Measurements from ENCODE around the gene CLCN3.

CLCN3 gene

GRCh38 chr4:169626331-169627282 is 6.2 kb downstream of the CLCN3 start:
- H3K36me3 Mint-ChIP-seq, result no peaks in the 10 kb centered on the region
- no peaks in the 10 kb centered on the region for H3K27me3 Mint-ChIP-seq
- H3K4me3 Mint-ChIP-seq, result no peak overlapping the region
- no peaks in the 10 kb centered on the region for H3K9me3 Mint-ChIP-seq (ENCODE audit: low read depth)
- H3K27ac Mint-ChIP-seq, result peak overlapping the region; percentile 88
- peaks cover 58% of the 10 kb centered on the region for H3K4me1 Mint-ChIP-seq (ENCODE audit: low read depth)

- Mint-ChIP-seq H3K9me3 (ENCODE audit: low read depth) (no peaks in the 10 kb centered on the region), H3K27me3 (no peaks in the 10 kb centered on the region), H3K27ac (peak overlapping the region; percentile 88), H3K4me1 (ENCODE audit: low read depth) (peaks cover 55% of the 10 kb centered on the region), H3K4me3 (no peak overlapping the region), H3K36me3 (peaks cover 2% of the 10 kb centered on the region)
Observed at GRCh38 chr4:169627307-169627706, 6.9 kb downstream of the CLCN3 start.

- H3K4me1 Mint-ChIP-seq (ENCODE audit: low read depth), result peaks cover 45% of the 10 kb centered on the region
- peaks cover 2% of the 10 kb centered on the region for H3K36me3 Mint-ChIP-seq
- no peak overlapping the region for H3K4me3 Mint-ChIP-seq
- H3K27me3 Mint-ChIP-seq, result no peaks in the 10 kb centered on the region
- H3K9me3 Mint-ChIP-seq (ENCODE audit: low read depth), result no peaks in the 10 kb centered on the region
- peak overlapping the region; percentile 58 for H3K27ac Mint-ChIP-seq
Observed at GRCh38 chr4:169628579-169628978, 8.2 kb downstream of the CLCN3 start.

GRCh38 chr4:169630069-169630468 is 9.7 kb downstream of the CLCN3 start:
- H3K4me1 Mint-ChIP-seq (ENCODE audit: low read depth), result peaks cover 45% of the 10 kb centered on the region
- peaks cover 2% of the 10 kb centered on the region for H3K36me3 Mint-ChIP-seq
- H3K27me3 Mint-ChIP-seq, result no peaks in the 10 kb centered on the region
- H3K27ac Mint-ChIP-seq, result no peak overlapping the region
- H3K9me3 Mint-ChIP-seq (ENCODE audit: low read depth), result no peaks in the 10 kb centered on the region
- H3K4me3 Mint-ChIP-seq, result no peak overlapping the region

- H3K36me3 Mint-ChIP-seq, result peaks cover 9% of the 10 kb centered on the region
- H3K27ac Mint-ChIP-seq, result no peak overlapping the region
- H3K4me3 Mint-ChIP-seq, result no peak overlapping the region
- H3K4me1 Mint-ChIP-seq (ENCODE audit: low read depth), result peaks cover 27% of the 10 kb centered on the region
- H3K27me3 Mint-ChIP-seq, result no peaks in the 10 kb centered on the region
- no peaks in the 10 kb centered on the region for H3K9me3 Mint-ChIP-seq (ENCODE audit: low read depth)
Observed at GRCh38 chr4:169632896-169633295, 12.5 kb downstream of the CLCN3 start.

- H3K27ac Mint-ChIP-seq, result no peak overlapping the region
- no peaks in the 10 kb centered on the region for H3K9me3 Mint-ChIP-seq (ENCODE audit: low read depth)
- peaks cover 13% of the 10 kb centered on the region for H3K36me3 Mint-ChIP-seq
- H3K27me3 Mint-ChIP-seq, result no peaks in the 10 kb centered on the region
- H3K4me1 Mint-ChIP-seq (ENCODE audit: low read depth), result peaks cover 20% of the 10 kb centered on the region
- H3K4me3 Mint-ChIP-seq, result no peak overlapping the region
Observed at GRCh38 chr4:169634975-169635374, 14.6 kb downstream of the CLCN3 start.

GRCh38 chr4:169640261-169640870 is 20.0 kb downstream of the CLCN3 start:
- H3K9me3 Mint-ChIP-seq (ENCODE audit: low read depth), result no peaks in the 10 kb centered on the region
- H3K27me3 Mint-ChIP-seq, result no peaks in the 10 kb centered on the region
- H3K36me3 Mint-ChIP-seq, result peaks cover 13% of the 10 kb centered on the region
- no peak overlapping the region for H3K27ac Mint-ChIP-seq
- H3K4me3 Mint-ChIP-seq, result no peak overlapping the region
- peaks cover 4% of the 10 kb centered on the region for H3K4me1 Mint-ChIP-seq (ENCODE audit: low read depth)

GRCh38 chr4:169644802-169645201 is 24.4 kb downstream of the CLCN3 start:
- Mint-ChIP-seq H3K27me3 (no peaks in the 10 kb centered on the region), H3K4me1 (ENCODE audit: low read depth) (peaks cover 5% of the 10 kb centered on the region), H3K27ac (no peak overlapping the region), H3K4me3 (no peak overlapping the region), H3K36me3 (peaks cover 6% of the 10 kb centered on the region), H3K9me3 (ENCODE audit: low read depth) (no peaks in the 10 kb centered on the region)

- Mint-ChIP-seq H3K27me3 (no peaks in the 10 kb centered on the region), H3K27ac (no peak overlapping the region), H3K9me3 (ENCODE audit: low read depth) (no peaks in the 10 kb centered on the region), H3K4me3 (no peak overlapping the region), H3K4me1 (ENCODE audit: low read depth) (peaks cover 10% of the 10 kb centered on the region), H3K36me3 (peaks cover 6% of the 10 kb centered on the region)
Observed at GRCh38 chr4:169645627-169646026, 25.2 kb downstream of the CLCN3 start.

GRCh38 chr4:169649545-169650226 is 29.3 kb downstream of the CLCN3 start:
- Mint-ChIP-seq H3K27me3 (no peaks in the 10 kb centered on the region), H3K36me3 (peaks cover 17% of the 10 kb centered on the region), H3K27ac (no peak overlapping the region), H3K4me1 (ENCODE audit: low read depth) (peaks cover 31% of the 10 kb centered on the region), H3K4me3 (no peak overlapping the region), H3K9me3 (ENCODE audit: low read depth) (no peaks in the 10 kb centered on the region)

- Mint-ChIP-seq H3K36me3 (peaks cover 18% of the 10 kb centered on the region), H3K9me3 (ENCODE audit: low read depth) (no peaks in the 10 kb centered on the region), H3K27ac (no peak overlapping the region), H3K4me1 (ENCODE audit: low read depth) (peaks cover 31% of the 10 kb centered on the region), H3K4me3 (no peak overlapping the region), H3K27me3 (no peaks in the 10 kb centered on the region)
Observed at GRCh38 chr4:169650227-169650936, 30.0 kb downstream of the CLCN3 start.

- Mint-ChIP-seq H3K36me3 (peaks cover 22% of the 10 kb centered on the region), H3K9me3 (ENCODE audit: low read depth) (no peaks in the 10 kb centered on the region), H3K27me3 (no peaks in the 10 kb centered on the region), H3K4me1 (ENCODE audit: low read depth) (peaks cover 34% of the 10 kb centered on the region), H3K4me3 (no peak overlapping the region), H3K27ac (no peak overlapping the region)
Observed at GRCh38 chr4:169652535-169652934, 32.2 kb downstream of the CLCN3 start.

- Mint-ChIP-seq H3K36me3 (peaks cover 18% of the 10 kb centered on the region), H3K27me3 (no peaks in the 10 kb centered on the region), H3K27ac (no peak overlapping the region), H3K9me3 (ENCODE audit: low read depth) (no peaks in the 10 kb centered on the region), H3K4me3 (no peak overlapping the region), H3K4me1 (ENCODE audit: low read depth) (peaks cover 43% of the 10 kb centered on the region)
Observed at GRCh38 chr4:169655401-169655800, 35.0 kb downstream of the CLCN3 start.

- no peak overlapping the region for H3K27ac Mint-ChIP-seq
- H3K9me3 Mint-ChIP-seq (ENCODE audit: low read depth), result no peaks in the 10 kb centered on the region
- peaks cover 14% of the 10 kb centered on the region for H3K36me3 Mint-ChIP-seq
- peaks cover 45% of the 10 kb centered on the region for H3K4me1 Mint-ChIP-seq (ENCODE audit: low read depth)
- H3K4me3 Mint-ChIP-seq, result no peak overlapping the region
- H3K27me3 Mint-ChIP-seq, result no peaks in the 10 kb centered on the region
Observed at GRCh38 chr4:169657470-169658107, 37.2 kb downstream of the CLCN3 start.
